Breast epithelium (tissue), 4 donors: Measurements from ENCODE around the gene TMEM30B. TPM values are rescaled to one million over a fixed set of nuclear protein-coding genes. Genes with fewer than 3 reads are reported as not detected.
"Not testable (repeated sequence)": the region's sequence is repeated elsewhere in the genome, so short reads cannot be mapped to it uniquely, and the experiment has no call there.

Experiments
- DNase-seq, 2 donors: peaks; one replicate each; pipeline ENCODE4 v3.0.0-alpha.2; 2019; ENCODE audit warnings: low spot score in 2 of 2
- H3K27ac ChIP-seq, 2 donors: fragments of 200-600 bp; sonication (generic) in 1 of 2; one replicate each; pipeline ENCODE4 v1.5.1; 2016 to 2019; ENCODE audit warnings: mild to moderate bottlenecking in 1 of 2
- H3K27me3 ChIP-seq, 2 donors: fragments of 200-600 bp; sonication (generic) in 1 of 2; one replicate each; pipeline versions ENCODE4 v1.5.1 to v1.6.0; 2017 to 2019; ENCODE audit warnings: control low read depth in 1 of 2, mild to moderate bottlenecking in 1 of 2
- H3K36me3 ChIP-seq: fragments of 200-600 bp; one replicate; pipeline ENCODE4 v1.5.1; 2019
- H3K4me1 ChIP-seq, 2 donors: fragments of 200-600 bp; sonication (generic); one replicate each; pipeline ENCODE4 v1.5.1; 2016 to 2019; ENCODE audit warnings: control low read depth in 1 of 2
- H3K4me3 ChIP-seq, 3 donors: fragments of 200-600 bp; sonication (generic); 1 replicate in 2 of 3; 2 replicates in 1 of 3; pipeline ENCODE4 v1.5.1; 2016 to 2019; ENCODE audit warnings: mild to moderate bottlenecking in 3 of 3, moderate library complexity in 2 of 3
- H3K9me3 ChIP-seq, 2 donors: fragments of 200-600 bp; sonication (generic) in 1 of 2; one replicate each; pipeline ENCODE4 v1.5.1; 2016 to 2019; ENCODE audit warnings: control low read depth in 1 of 2
- POLR2A ChIP-seq: fragments of 450-650 bp; IDR thresholded peaks from one replicate; pipeline ENCODE4 v1.6.1; 2016; ENCODE audit warnings: antibody characterized with exemption, mild to moderate bottlenecking, moderate library complexity
- POLR2AphosphoS5 ChIP-seq, 3 donors: sonication (generic); formaldehyde crosslinking; IDR thresholded peaks; one replicate each; pipeline ENCODE4 v1.6.1; 2017; ENCODE audit warnings: antibody characterized with exemption in 3 of 3
- intact Hi-C: fragments of 100-400 bp; cut with DNase I; formaldehyde crosslinking; loops from one replicate; pipeline ENCODE4 v1.15.1; 2023; ENCODE audit warnings: low total_unique reads
- total RNA-seq, 3 donors: library from RNA; depleted of rRNA; stranded (reverse); fragments of >200 nt; gene quantifications; one replicate each; pipeline ENCODE4 v1.1.0, GENCODE V29; 2016
- TF ChIP-seq, protein P1 (sequence below), 3 donors: fragments of 450-650 bp; IDR thresholded peaks; one replicate each; pipeline ENCODE4 v1.5.1; 2016 to 2017; ENCODE audit warnings: antibody characterized with exemption in 3 of 3, mild to moderate bottlenecking in 3 of 3, moderate library complexity in 3 of 3

The TMEM30B gene
- total RNA-seq, 3 donors from 2014 or later = 5.0 to 36.7 (median 20.0) TPM

DNA sequence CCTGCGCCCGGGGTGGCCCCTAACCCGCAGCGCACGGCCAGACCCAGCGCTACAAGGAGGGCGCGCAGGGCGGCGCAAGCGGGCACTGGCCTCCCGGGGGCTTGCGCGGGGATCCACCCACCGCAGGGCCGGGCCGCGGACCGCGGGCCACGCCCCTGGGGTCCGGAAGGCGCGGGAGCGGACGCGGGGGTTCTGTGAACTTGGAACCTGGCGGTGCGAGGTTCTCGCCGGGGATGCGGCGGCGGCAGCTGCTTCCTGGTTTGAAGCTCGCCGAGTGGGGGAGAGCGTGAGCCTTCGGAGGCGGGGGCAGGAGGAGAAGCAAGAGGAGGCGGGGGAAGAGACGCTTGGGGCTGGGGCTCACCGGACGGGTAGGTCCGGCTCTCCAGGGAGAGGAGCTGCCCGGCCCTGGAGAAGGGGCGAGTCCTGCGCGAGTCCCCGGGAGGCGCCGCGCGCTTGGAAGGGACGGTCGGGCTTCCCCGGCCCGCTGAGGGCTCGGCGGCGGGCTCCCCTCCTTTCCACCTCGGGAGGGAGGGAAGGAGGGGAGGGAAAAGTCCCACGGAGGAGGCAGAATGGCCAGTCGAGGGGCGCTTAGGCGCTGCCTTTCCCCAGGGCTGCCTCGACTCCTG lies 40.4 kb upstream of the TMEM30B start, which contains the start of gene PRKCH:
TSS of gene PRKCH (plus strand) at position 195 of the 626 bp plus-strand sequence. CDS start 523 bp downstream, outside the sequence.
- Histone ChIP-seq H3K4me3 (peak within 1 kb of the TSS; percentile 68 to 87 (median 74)), H3K27me3 (no peaks in the 10 kb centered on the region), H3K4me1 (no peaks in the 10 kb centered on the region), H3K9me3 (peaks cover 0 to 6% of the 10 kb centered on the region in 2 donors), H3K27ac (peak within 1 kb of the TSS; percentile 87 to 94), H3K36me3 (no peaks in the 10 kb centered on the region)
- DNase-seq = peak; percentile 81 to 89
- TF ChIP-seq, protein P1, sequence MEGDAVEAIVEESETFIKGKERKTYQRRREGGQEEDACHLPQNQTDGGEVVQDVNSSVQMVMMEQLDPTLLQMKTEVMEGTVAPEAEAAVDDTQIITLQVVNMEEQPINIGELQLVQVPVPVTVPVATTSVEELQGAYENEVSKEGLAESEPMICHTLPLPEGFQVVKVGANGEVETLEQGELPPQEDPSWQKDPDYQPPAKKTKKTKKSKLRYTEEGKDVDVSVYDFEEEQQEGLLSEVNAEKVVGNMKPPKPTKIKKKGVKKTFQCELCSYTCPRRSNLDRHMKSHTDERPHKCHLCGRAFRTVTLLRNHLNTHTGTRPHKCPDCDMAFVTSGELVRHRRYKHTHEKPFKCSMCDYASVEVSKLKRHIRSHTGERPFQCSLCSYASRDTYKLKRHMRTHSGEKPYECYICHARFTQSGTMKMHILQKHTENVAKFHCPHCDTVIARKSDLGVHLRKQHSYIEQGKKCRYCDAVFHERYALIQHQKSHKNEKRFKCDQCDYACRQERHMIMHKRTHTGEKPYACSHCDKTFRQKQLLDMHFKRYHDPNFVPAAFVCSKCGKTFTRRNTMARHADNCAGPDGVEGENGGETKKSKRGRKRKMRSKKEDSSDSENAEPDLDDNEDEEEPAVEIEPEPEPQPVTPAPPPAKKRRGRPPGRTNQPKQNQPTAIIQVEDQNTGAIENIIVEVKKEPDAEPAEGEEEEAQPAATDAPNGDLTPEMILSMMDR (IDR thresholded peaks at IDR 0.05) = no peak
- peak in 1 of 3 donors; percentile 56 for TF ChIP-seq POLR2AphosphoS5 (IDR thresholded peaks at IDR 0.05)
- intact Hi-C loops = no loop called here

DNA sequence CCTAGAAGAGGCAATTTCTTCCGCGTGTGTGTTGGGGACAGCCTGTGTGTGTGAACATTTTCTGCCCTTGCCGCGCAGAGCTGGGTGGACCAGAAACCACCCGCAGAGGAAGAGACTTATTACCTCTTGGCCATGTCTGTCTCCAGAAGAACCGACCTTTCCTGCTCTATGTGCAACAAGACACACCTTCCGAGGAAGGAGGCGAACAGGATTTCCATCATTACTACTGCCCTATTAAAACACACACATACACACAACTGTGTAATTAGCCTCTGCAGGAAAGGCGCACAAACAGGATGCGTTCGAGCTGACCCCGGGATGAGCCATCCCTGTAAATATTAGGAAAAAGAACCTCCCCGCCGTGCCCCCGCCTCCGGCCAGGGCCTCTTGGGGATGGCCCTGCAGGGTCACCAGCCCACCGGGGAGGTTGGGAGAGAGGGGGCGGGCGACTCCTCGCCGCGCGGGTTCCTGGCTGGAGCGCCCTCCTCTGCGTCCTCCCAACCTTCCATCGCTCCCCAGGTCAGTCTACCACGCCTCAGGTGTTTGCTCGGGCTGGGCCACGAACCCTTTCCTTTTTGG lies 39.8 kb upstream of the TMEM30B start:
- Histone ChIP-seq H3K4me3 (peak overlapping the region; percentile 68 to 87 (median 74)), H3K9me3 (peaks cover 0 to 3% of the 10 kb centered on the region in 2 donors), H3K27ac (peak overlapping the region; percentile 87 to 94), H3K36me3 (no peaks in the 10 kb centered on the region), H3K4me1 (no peaks in the 10 kb centered on the region), H3K27me3 (no peaks in the 10 kb centered on the region)
- DNase-seq = peak in 1 of 2 donors; percentile 54
- intact Hi-C loops = no loop called here
- TF ChIP-seq POLR2AphosphoS5 (IDR thresholded peaks at IDR 0.05) (peak in 1 of 3 donors; percentile 29), POLR2A (no peak)

DNA sequence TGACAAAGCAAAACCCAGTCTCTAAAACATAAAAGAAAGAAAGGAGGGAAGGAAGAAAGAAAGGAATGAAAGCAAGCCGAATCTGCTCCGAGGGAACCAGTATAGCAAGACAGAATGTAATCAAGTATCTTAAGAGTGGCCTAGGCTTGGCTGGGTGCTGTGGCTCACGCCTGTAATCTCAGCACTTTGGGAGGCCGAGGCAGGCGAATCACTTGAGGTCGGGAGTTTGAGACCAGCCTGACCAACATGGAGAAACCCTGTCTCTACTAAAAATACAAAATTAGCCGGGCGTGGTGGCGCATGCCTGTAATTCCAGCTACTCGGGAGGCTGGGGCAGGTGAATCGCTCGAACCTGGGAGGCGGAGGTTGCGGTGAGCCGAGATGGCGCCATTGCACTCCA lies 39.0 kb upstream of the TMEM30B start:
- H3K27ac ChIP-seq, H3K36me3 ChIP-seq, H3K4me1 ChIP-seq, H3K9me3 ChIP-seq, H3K27me3 ChIP-seq, H3K4me3 ChIP-seq, DNase-seq, intact Hi-C loops: not testable (repeated sequence)

DNA sequence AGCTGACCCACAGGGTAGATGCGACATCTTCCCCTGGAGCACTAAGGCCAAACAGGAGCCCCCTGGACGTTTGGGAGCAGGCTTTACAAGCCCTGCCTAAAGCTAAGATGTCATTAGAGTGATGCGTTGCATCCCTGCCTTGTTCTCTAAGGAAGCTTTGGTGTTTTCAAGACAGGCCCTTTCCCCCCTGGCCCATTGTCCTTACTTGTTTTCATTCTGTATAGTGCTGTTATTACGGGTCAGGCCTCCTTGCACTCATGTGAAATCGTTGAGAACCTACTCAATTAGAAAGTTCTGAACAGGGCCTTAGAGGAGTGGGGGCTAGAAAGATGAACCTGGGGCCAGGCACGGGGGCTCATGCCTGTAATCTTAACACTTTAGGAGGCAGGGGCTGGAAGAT lies 38.6 kb upstream of the TMEM30B start:
- intact Hi-C loops = no loop called here
- Histone ChIP-seq H3K27ac (no peak overlapping the region), H3K9me3 (no peaks in the 10 kb centered on the region), H3K36me3 (no peaks in the 10 kb centered on the region), H3K27me3 (no peaks in the 10 kb centered on the region), H3K4me1 (no peaks in the 10 kb centered on the region), H3K4me3 (no peak overlapping the region)
- TF ChIP-seq POLR2A = no peak
- TF ChIP-seq, protein P1 (IDR thresholded peaks at IDR 0.05) = no peak
- TF ChIP-seq POLR2AphosphoS5 (IDR thresholded peaks at IDR 0.05) = no peak
- DNase-seq = no peak

DNA sequence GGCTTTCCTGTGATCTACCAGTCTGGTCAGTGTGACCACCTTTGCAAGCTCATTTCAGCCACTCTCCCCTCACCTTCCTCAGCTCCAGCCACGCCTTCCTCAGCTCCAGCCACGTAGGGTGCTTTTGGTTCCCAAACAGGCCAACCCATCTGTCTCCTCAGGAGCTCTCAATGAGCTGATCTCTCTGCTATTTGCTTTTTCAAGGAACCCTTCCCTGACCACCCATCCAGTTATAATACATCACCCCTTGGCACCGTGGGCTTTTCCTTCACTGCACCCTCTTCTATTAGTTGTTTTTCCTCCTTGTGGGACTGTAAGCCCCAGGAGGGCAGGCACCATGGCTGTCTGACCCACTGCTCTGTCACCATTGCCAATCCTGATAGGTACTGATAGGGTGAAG lies 37.9 kb upstream of the TMEM30B start:
- no peak for TF ChIP-seq POLR2AphosphoS5 (IDR thresholded peaks at IDR 0.05)
- no peak for TF ChIP-seq POLR2A
- TF ChIP-seq, protein P1 (IDR thresholded peaks at IDR 0.05) = no peak
- Histone ChIP-seq H3K27me3 (no peaks in the 10 kb centered on the region), H3K4me3 (no peak overlapping the region), H3K4me1 (no peaks in the 10 kb centered on the region), H3K36me3 (no peaks in the 10 kb centered on the region), H3K27ac (no peak overlapping the region), H3K9me3 (no peaks in the 10 kb centered on the region)
- intact Hi-C loops = no loop called here
- DNase-seq = no peak

DNA sequence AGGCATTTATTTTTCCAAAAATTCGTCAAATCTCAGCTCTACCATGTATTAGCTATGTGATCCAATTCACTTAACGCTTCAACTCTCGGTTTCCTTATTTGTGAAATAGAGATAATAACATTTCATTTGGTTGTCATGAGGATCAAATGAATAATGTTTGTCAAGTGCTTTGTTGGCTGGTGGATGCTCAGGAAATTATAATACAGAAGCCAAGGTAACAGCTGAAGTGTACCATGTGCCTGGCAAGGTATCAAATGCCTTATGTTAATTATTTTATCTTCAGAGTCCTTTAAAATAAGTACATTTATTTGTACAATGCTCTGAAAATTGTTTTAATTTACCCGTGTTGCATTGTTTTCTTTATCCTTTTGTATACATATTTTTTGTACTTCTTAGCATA lies 34.2 kb upstream of the TMEM30B start:
- intact Hi-C loops = no loop called here
- Histone ChIP-seq H3K4me1 (no peaks in the 10 kb centered on the region), H3K27ac (no peak overlapping the region), H3K27me3 (no peaks in the 10 kb centered on the region), H3K36me3 (no peaks in the 10 kb centered on the region), H3K9me3 (peaks cover 6 to 7% of the 10 kb centered on the region in 2 donors), H3K4me3 (no peak overlapping the region)
- DNase-seq = no peak
- TF ChIP-seq POLR2AphosphoS5 (IDR thresholded peaks at IDR 0.05) (no peak), POLR2A (no peak)
- TF ChIP-seq, protein P1 (IDR thresholded peaks at IDR 0.05) = no peak

DNA sequence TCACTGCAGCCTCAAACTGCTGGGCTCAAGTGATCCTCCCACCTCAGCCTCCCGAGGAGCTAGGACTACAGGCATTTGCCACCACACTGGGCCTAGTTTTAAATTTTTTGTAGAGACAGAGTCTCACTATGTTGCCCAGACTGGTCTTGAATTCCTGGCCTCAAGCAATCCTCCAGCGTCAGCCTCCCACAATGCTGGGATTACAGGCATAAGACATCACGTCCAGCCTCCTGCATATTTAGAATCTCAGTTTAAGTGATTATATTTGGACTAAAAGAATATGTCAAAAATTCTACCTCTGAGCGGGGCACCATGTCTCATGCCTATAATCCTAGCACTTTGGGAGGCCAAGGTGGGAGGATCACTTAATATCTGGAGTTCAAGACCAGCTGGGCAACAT lies 27.6 kb upstream of the TMEM30B start:
- H3K4me1 ChIP-seq, H3K27ac ChIP-seq, intact Hi-C loops: not testable (repeated sequence)

More for the DNA sequence above, 27.6 kb upstream of the TMEM30B start:
- not testable (repeated sequence) for H3K36me3 ChIP-seq, H3K27me3 ChIP-seq, DNase-seq, H3K4me3 ChIP-seq, H3K9me3 ChIP-seq
